CD14-positive monocyte (primary cell): Measurements from ENCODE around the gene HEATR1. TPM values are rescaled to one million over a fixed set of nuclear protein-coding genes. Genes with fewer than 3 reads are reported as not detected.

ENCODE experiments used
- DNase-seq, 3 donors: peaks; one replicate each; pipeline ENCODE4 v3.0.0-alpha.2; 2011 to 2022
- H2AFZ ChIP-seq: 2 replicates; pipeline ENCODE4 v1.6.0; 2012; ENCODE audit warnings: mild to moderate bottlenecking, low read depth, low read length, inconsistent platforms; ENCODE audit not compliant: insufficient read depth, poor library complexity, severe bottlenecking
- H3K27ac ChIP-seq, 2 donors: 1 replicate in 1 of 2; 2 replicates in 1 of 2; pipeline ENCODE4 v1.5.1; 2012 to 2013; ENCODE audit warnings: low read length in 2 of 2, control low read depth in 1 of 2, inconsistent platforms in 1 of 2, low read depth in 1 of 2, mild to moderate bottlenecking in 1 of 2
- H3K27me3 ChIP-seq, 2 donors: one replicate each; pipeline versions ENCODE4 v1.6.0 to v1.6.1; 2011 to 2013; ENCODE audit warnings: low read length in 2 of 2; ENCODE audit not compliant: control insufficient read depth in 2 of 2, insufficient read depth in 2 of 2
- H3K36me3 ChIP-seq, 2 donors: replicated peaks in 1 of 2; 1 replicate in 1 of 2; 2 replicates in 1 of 2; pipeline versions ENCODE4 v1.5.1 to v1.6.1; 2012 to 2013; ENCODE audit warnings: low read length in 2 of 2, control low read depth in 1 of 2, inconsistent platforms in 1 of 2, mild to moderate bottlenecking in 1 of 2; ENCODE audit not compliant: insufficient read depth in 2 of 2, control insufficient read depth in 1 of 2
- H3K4me1 ChIP-seq, 2 donors: 1 replicate in 1 of 2; 2 replicates in 1 of 2; pipeline versions ENCODE4 v1.5.1 to v1.6.1; 2012 to 2013; ENCODE audit warnings: low read length in 2 of 2, control low read depth in 1 of 2, inconsistent platforms in 1 of 2, mild to moderate bottlenecking in 1 of 2, moderate library complexity in 1 of 2; ENCODE audit not compliant: insufficient read depth in 2 of 2, control insufficient read depth in 1 of 2
- H3K4me2 ChIP-seq: replicated peaks from 2 replicates; pipeline ENCODE3; 2012; ENCODE audit warnings: low read length, moderate library complexity, mild to moderate bottlenecking; ENCODE audit not compliant: poor library complexity, severe bottlenecking; ENCODE audit errors: extremely low read depth
- H3K4me3 ChIP-seq, 3 experiments: fragments of 200-600 bp in 1 of 3; sonication (generic) in 1 of 3; replicated peaks in 1 of 3; 1 replicate in 2 of 3; 2 replicates in 1 of 3; pipeline ENCODE4 v1.5.1; 2011 to 2013; ENCODE audit warnings: low read length in 3 of 3, mild to moderate bottlenecking in 3 of 3, control low read depth in 2 of 3, low read depth in 2 of 3, inconsistent platforms in 1 of 3, moderate library complexity in 1 of 3
- H3K79me2 ChIP-seq: 2 replicates; pipeline ENCODE4 v1.6.0; 2012; ENCODE audit warnings: mild to moderate bottlenecking, control low read depth, inconsistent platforms, low read length, moderate library complexity; ENCODE audit not compliant: insufficient read depth
- H3K9ac ChIP-seq: 2 replicates; pipeline ENCODE4 v1.6.0; 2017; ENCODE audit warnings: low read length, mild to moderate bottlenecking; ENCODE audit not compliant: insufficient read depth, poor library complexity, severe bottlenecking
- H3K9me3 ChIP-seq, 2 donors: replicated peaks in 1 of 2; 1 replicate in 1 of 2; 2 replicates in 1 of 2; pipeline versions ENCODE4 v1.5.1 to v1.6.1; 2012 to 2013; ENCODE audit warnings: low read length in 2 of 2, control low read depth in 1 of 2; ENCODE audit not compliant: control insufficient read depth in 1 of 2, insufficient read depth in 1 of 2
- H4K20me1 ChIP-seq: 2 replicates; pipeline ENCODE4 v1.6.0; 2012; ENCODE audit warnings: mild to moderate bottlenecking, low read length, control low read depth, moderate library complexity; ENCODE audit not compliant: insufficient read depth
- H3K27ac Mint-ChIP-seq, 7 donors: one replicate each; pipeline ENCODE4 v1.8.0; 2020; ENCODE audit warnings: mild to moderate bottlenecking in 7 of 7, mixed read lengths in 7 of 7, moderate library complexity in 6 of 7, inconsistent platforms in 2 of 7
- H3K27me3 Mint-ChIP-seq, 3 donors: one replicate each; pipeline ENCODE4 v1.8.0; 2021 to 2022; ENCODE audit warnings: low read depth in 3 of 3, mild to moderate bottlenecking in 3 of 3, mixed read lengths in 3 of 3, moderate library complexity in 3 of 3, inconsistent platforms in 1 of 3
- H3K36me3 Mint-ChIP-seq, 2 donors: one replicate each; pipeline ENCODE4 v1.8.0; 2020; ENCODE audit warnings: mixed read lengths in 2 of 2, inconsistent platforms in 1 of 2, mild to moderate bottlenecking in 1 of 2
- H3K4me1 Mint-ChIP-seq: one replicate; pipeline ENCODE4 v1.8.0; 2020; ENCODE audit warnings: mild to moderate bottlenecking, mixed read lengths
- H3K4me3 Mint-ChIP-seq, 2 donors: one replicate each; pipeline ENCODE4 v1.8.0; 2020; ENCODE audit warnings: mild to moderate bottlenecking in 2 of 2, mixed read lengths in 2 of 2, moderate library complexity in 1 of 2
- H3K9me3 Mint-ChIP-seq, 7 donors: one replicate each; pipeline ENCODE4 v1.8.0; 2020 to 2022; ENCODE audit warnings: mixed read lengths in 7 of 7, mild to moderate bottlenecking in 6 of 7, moderate library complexity in 6 of 7, inconsistent platforms in 2 of 7
- WGBS: methylation state at CpG from one replicate; pipeline ENCODE4 v1.1.5; 2013; ENCODE audit warnings: missing lambda C conversion rate; ENCODE audit not compliant: insufficient coverage; 5-methylcytosine and 5-hydroxymethylcytosine counted together
- intact Hi-C, 2 donors: fragments of 100-400 bp; cut with micrococcal nuclease; formaldehyde crosslinking; loops; one replicate each; pipeline versions ENCODE4 v1.15.0 to v1.15.1; 2023
- polyA plus RNA-seq, 3 donors: library from polyadenylated mRNA; depleted of rRNA in 1 of 3; unstranded in 2 of 3; stranded (reverse) in 1 of 3; fragments of 300-500 nt in 2 of 3; fragments of >200 nt in 1 of 3; fragmentation: Illumina TruSeq in 2 of 3; gene quantifications; 1 replicate in 2 of 3; 2 replicates in 1 of 3; pipeline ENCODE4 v1.2.3, GENCODE V29; 2012 to 2021
- TF ChIP-seq, protein P1 (sequence below): fragments of 200-600 bp; IDR thresholded peaks from one replicate; pipeline ENCODE4 v1.8.0; 2022; ENCODE audit warnings: antibody characterized with exemption, mild to moderate bottlenecking

The HEATR1 gene
- polyA plus RNA-seq, 3 donors = 2.8 to 4.2 (median 3.7) TPM

DNA sequence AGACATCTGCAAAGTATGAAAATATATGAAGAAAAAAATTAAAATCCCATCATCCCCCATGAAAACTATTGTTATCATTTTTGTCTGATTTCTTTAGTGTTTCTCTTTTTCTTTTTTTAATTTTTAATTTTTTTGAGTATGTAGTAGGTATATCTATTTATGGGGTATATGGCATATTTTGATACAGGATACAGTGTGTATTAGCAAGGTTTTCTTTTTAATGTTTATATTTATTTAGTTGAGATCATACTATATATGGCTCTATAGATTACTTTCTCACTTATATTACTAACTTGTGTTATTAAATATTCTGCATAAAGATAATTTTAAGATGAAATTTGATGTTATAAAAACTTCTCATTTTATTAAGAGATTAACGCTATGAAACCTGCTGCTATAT is 69.1 kb downstream of the HEATR1 start:
- no CpG with 5 or more reads among the region's 1 CpG for WGBS
- Histone ChIP-seq H3K4me1 (peaks cover 9% of the 10 kb centered on the region in 2 donors), H3K9ac (no peak overlapping the region), H3K9me3 (no peaks in the 10 kb centered on the region), H3K27ac (no peak overlapping the region), H3K4me2 (no peak overlapping the region), H4K20me1 (peaks cover 94% of the 10 kb centered on the region), H2AFZ (no peak overlapping the region), H3K36me3 (peaks cover 65 to 84% of the 10 kb centered on the region in 2 donors), H3K4me3 (no peak overlapping the region), H3K27me3 (no peaks in the 10 kb centered on the region), H3K79me2 (peaks cover 64% of the 10 kb centered on the region)
- TF ChIP-seq, protein P1, sequence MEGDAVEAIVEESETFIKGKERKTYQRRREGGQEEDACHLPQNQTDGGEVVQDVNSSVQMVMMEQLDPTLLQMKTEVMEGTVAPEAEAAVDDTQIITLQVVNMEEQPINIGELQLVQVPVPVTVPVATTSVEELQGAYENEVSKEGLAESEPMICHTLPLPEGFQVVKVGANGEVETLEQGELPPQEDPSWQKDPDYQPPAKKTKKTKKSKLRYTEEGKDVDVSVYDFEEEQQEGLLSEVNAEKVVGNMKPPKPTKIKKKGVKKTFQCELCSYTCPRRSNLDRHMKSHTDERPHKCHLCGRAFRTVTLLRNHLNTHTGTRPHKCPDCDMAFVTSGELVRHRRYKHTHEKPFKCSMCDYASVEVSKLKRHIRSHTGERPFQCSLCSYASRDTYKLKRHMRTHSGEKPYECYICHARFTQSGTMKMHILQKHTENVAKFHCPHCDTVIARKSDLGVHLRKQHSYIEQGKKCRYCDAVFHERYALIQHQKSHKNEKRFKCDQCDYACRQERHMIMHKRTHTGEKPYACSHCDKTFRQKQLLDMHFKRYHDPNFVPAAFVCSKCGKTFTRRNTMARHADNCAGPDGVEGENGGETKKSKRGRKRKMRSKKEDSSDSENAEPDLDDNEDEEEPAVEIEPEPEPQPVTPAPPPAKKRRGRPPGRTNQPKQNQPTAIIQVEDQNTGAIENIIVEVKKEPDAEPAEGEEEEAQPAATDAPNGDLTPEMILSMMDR = no peak
- Mint-ChIP-seq H3K27me3 (peaks cover 0 to 1% (median 0%) of the 10 kb centered on the region in 3 donors), H3K4me1 (peaks cover 24% of the 10 kb centered on the region), H3K27ac (no peak overlapping the region), H3K4me3 (no peak overlapping the region), H3K36me3 (peaks cover 68 to 79% of the 10 kb centered on the region in 2 donors), H3K9me3 (no peaks in the 10 kb centered on the region)
- intact Hi-C loops = no loop called here
- no peak for DNase-seq

DNA sequence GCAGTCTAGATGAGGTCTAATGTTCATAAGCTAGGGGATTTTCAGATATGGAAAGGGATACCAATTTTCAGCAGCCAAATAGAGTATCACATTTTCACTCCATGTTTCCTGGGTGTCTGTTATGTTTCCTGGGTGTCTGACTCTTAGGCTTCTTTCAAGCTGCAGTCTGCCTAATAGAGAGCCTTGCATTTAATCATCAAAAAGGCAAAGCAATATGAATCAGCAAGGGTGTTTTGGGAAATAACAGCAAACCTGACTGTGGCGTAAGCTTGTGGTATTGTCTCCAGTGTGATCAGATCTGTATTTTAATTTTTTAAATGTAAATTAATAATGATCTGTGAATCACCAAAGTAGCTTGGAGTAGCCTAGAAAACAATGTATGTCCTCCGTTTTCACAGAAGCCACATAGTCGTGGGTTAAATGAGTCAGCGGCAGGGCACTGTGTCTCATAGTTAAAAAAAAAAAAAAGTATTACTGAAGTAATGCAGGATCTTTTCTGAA is 70.1 kb downstream of the HEATR1 start:
- peaks cover 55 to 81% of the 10 kb centered on the region in 2 donors for H3K36me3 ChIP-seq
- H3K4me1 Mint-ChIP-seq = peaks cover 27% of the 10 kb centered on the region
- no peak for DNase-seq
- H4K20me1 ChIP-seq = peaks cover 94% of the 10 kb centered on the region
- peaks cover 9% of the 10 kb centered on the region in 2 donors for H3K4me1 ChIP-seq
- H3K9me3 ChIP-seq = no peaks in the 10 kb centered on the region
- intact Hi-C loops = no loop called here
- peak overlapping the region in 1 of 2 donors; percentile 4 for H3K27ac ChIP-seq
- H3K9ac ChIP-seq = no peak overlapping the region
- H3K27me3 ChIP-seq = no peaks in the 10 kb centered on the region
- H3K27ac Mint-ChIP-seq = peak overlapping the region in 2 of 7 donors; percentile 67 to 71
- no peak overlapping the region for H2AFZ ChIP-seq
- H3K4me3 Mint-ChIP-seq = no peak overlapping the region
- TF ChIP-seq, protein P1 = no peak
- H3K4me3 ChIP-seq = no peak overlapping the region
- H3K9me3 Mint-ChIP-seq = no peaks in the 10 kb centered on the region
- WGBS = 83% methylated on average over 1 of the region's 4 CpGs
- H3K27me3 Mint-ChIP-seq = peaks cover 0 to 1% (median 0%) of the 10 kb centered on the region in 3 donors
- H3K79me2 ChIP-seq = peaks cover 66% of the 10 kb centered on the region
- peaks cover 60 to 71% of the 10 kb centered on the region in 2 donors for H3K36me3 Mint-ChIP-seq
- H3K4me2 ChIP-seq = no peak overlapping the region
